Measurements from ENCODE around the gene CDCA8. TPM values are rescaled to one million over a fixed set of nuclear protein-coding genes. Genes with fewer than 3 reads are reported as not detected.

CDCA8 gene
- total and polyA plus RNA-seq, 2 experiments from 2014 or later: 31.6 to 37.9 TPM

DNA sequence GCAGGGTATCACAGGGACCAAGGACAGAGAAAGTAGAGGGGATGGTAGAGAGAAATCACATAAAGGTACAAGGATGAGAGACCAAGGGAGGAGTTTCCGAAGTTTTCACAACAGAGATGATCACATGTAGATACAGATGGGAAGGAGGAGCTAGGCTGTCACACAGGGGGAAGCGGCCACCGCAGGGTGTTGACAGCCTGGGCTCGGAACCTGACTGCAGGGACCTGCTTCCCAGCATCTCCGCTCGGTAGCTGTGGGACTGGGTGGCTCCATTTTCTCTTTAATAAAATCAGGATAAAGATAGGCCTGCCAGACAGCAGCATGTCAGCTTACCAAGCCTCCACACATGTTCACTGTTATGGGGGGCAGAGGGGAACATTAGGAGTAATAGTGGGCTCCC, 32.3 kb downstream of the CDCA8 start:
- Histone ChIP-seq H3K27me3 (ENCODE audit: insufficient read depth) (no peaks in the 10 kb centered on the region), H3K9me2 (ENCODE audit: insufficient read depth) (no peaks in the 10 kb centered on the region), H3K4me3 (no peak overlapping the region), H3K4me1 (ENCODE audit: insufficient read depth) (no peaks in the 10 kb centered on the region; the same call in 1 of the 2 replicates), H3K4me2 (no peak overlapping the region), H3K36me3 (ENCODE audit: insufficient read depth) (no peaks in the 10 kb centered on the region), H2AFZ (no peak overlapping the region), H3K79me2 (replicated peaks; ENCODE audit: insufficient read depth) (no peaks in the 10 kb centered on the region), H4K20me1 (replicated peaks; ENCODE audit: insufficient read depth) (no peaks in the 10 kb centered on the region), H3K27ac (ENCODE audit: low read depth) (no peak overlapping the region), H3F3A (replicated peaks; ENCODE audit: low read depth) (no peaks in the 10 kb centered on the region)
- no peak for DNase-seq (ENCODE audit: low spot score)
- Mint-ChIP-seq H3K4me1 (peaks cover 12% of the 10 kb centered on the region; the same call in 1 of the 3 replicates), H3K27me3 (ENCODE audit: insufficient read depth, low read depth, poor library complexity) (peaks cover 4% of the 10 kb centered on the region), H3K27ac (no peak overlapping the region), H3K36me3 (ENCODE audit: low read depth) (no peaks in the 10 kb centered on the region), H3K9me3 (no peaks in the 10 kb centered on the region), H3K4me3 (no peak overlapping the region)
- no peak for ATAC-seq
- no peak for TF ChIP-seq EZH2phosphoT487 (IDR thresholded peaks at IDR 0.05; ENCODE audit: unreplicated experiment)
- TF ChIP-seq, protein P1, sequence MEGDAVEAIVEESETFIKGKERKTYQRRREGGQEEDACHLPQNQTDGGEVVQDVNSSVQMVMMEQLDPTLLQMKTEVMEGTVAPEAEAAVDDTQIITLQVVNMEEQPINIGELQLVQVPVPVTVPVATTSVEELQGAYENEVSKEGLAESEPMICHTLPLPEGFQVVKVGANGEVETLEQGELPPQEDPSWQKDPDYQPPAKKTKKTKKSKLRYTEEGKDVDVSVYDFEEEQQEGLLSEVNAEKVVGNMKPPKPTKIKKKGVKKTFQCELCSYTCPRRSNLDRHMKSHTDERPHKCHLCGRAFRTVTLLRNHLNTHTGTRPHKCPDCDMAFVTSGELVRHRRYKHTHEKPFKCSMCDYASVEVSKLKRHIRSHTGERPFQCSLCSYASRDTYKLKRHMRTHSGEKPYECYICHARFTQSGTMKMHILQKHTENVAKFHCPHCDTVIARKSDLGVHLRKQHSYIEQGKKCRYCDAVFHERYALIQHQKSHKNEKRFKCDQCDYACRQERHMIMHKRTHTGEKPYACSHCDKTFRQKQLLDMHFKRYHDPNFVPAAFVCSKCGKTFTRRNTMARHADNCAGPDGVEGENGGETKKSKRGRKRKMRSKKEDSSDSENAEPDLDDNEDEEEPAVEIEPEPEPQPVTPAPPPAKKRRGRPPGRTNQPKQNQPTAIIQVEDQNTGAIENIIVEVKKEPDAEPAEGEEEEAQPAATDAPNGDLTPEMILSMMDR (conservative IDR thresholded peaks at IDR 0.05; ENCODE audit: low read depth in 2 of 2): no peak
- TF ChIP-seq NANOG (IDR thresholded peaks at IDR 0.05; ENCODE audit: borderline replicate concordance): no peak
- TF ChIP-seq, protein P2, sequence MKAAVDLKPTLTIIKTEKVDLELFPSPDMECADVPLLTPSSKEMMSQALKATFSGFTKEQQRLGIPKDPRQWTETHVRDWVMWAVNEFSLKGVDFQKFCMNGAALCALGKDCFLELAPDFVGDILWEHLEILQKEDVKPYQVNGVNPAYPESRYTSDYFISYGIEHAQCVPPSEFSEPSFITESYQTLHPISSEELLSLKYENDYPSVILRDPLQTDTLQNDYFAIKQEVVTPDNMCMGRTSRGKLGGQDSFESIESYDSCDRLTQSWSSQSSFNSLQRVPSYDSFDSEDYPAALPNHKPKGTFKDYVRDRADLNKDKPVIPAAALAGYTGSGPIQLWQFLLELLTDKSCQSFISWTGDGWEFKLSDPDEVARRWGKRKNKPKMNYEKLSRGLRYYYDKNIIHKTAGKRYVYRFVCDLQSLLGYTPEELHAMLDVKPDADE (IDR thresholded peaks at IDR 0.05): no peak

DNA sequence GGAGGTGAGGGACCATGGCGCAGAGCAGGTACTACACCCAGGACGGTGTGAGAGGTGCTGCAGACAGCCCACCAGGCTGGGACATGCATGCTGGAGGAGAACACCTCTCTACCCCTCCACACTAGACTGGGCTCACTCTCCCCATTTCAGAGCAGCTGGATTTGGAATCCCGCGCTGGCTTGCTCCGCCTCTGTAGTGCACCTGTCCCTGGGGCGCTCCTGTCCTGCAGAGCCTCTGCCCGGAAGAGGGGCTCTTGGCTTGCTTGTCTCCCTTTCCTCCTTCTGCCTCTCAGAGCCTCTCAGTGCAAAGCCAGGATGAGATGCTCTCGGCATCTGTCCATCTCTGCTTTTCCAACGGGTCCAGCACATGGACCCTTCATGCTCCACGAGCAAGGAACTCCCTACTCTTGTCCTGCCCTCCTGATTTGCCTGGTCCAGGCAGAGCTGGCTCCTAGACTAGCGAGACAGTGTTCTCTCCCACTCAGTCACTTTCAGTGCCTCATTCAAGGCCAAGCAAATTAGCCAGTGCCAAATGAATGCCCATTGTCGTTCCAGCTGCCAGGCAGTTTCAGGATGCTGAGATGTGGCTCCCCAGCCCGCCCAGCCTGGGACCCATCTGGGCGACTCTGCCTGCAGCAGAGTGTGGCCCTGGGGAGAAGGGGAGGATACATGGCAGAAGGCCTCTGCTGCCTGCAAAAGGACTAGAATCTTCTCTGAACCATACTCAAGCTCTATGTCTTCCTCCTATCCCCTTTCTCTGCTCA, 33.7 kb downstream of the CDCA8 start:
- Histone ChIP-seq H3K36me3 (ENCODE audit: insufficient read depth) (no peaks in the 10 kb centered on the region), H3K4me2 (no peak overlapping the region), H3F3A (replicated peaks; ENCODE audit: low read depth) (no peaks in the 10 kb centered on the region), H3K4me3 (no peak overlapping the region), H3K27me3 (ENCODE audit: insufficient read depth) (no peaks in the 10 kb centered on the region), H3K79me2 (replicated peaks; ENCODE audit: insufficient read depth) (no peaks in the 10 kb centered on the region), H3K4me1 (ENCODE audit: insufficient read depth) (no peaks in the 10 kb centered on the region; the same call in 1 of the 2 replicates), H3K9me2 (ENCODE audit: insufficient read depth) (no peaks in the 10 kb centered on the region), H4K20me1 (replicated peaks; ENCODE audit: insufficient read depth) (no peaks in the 10 kb centered on the region), H3K27ac (ENCODE audit: low read depth) (no peak overlapping the region), H2AFZ (no peak overlapping the region)
- ATAC-seq: no peak
- H3K36me3 Mint-ChIP-seq (ENCODE audit: low read depth): no peaks in the 10 kb centered on the region
- H3K9me3 Mint-ChIP-seq: no peaks in the 10 kb centered on the region
- peaks cover 9% of the 10 kb centered on the region for H3K27me3 Mint-ChIP-seq (ENCODE audit: insufficient read depth, low read depth, poor library complexity)
- DNase-seq (ENCODE audit: low spot score): no peak
- no peak overlapping the region for H3K27ac Mint-ChIP-seq
- H3K4me3 Mint-ChIP-seq: no peak overlapping the region
- peaks cover 12% of the 10 kb centered on the region; the same call in 1 of the 3 replicates for H3K4me1 Mint-ChIP-seq
- TF ChIP-seq EZH2 (IDR thresholded peaks at IDR 0.05; ENCODE audit: low read depth, unreplicated experiment) (no peak), CREB1 (CRISPR knock-in tag; IDR thresholded peaks at IDR 0.05; ENCODE audit: low read depth) (no peak), POLR2AphosphoS5 (IDR thresholded peaks at IDR 0.05; ENCODE audit: low read depth) (no peak), STAT1 (IDR thresholded peaks at IDR 0.05; ENCODE audit: unreplicated experiment) (no peak), ZNF114 (CRISPR knock-in tag; IDR thresholded peaks at IDR 0.05) (no peak), JUNB (IDR thresholded peaks at IDR 0.05; ENCODE audit: unreplicated experiment) (no peak)
- TF ChIP-seq, protein P3, sequence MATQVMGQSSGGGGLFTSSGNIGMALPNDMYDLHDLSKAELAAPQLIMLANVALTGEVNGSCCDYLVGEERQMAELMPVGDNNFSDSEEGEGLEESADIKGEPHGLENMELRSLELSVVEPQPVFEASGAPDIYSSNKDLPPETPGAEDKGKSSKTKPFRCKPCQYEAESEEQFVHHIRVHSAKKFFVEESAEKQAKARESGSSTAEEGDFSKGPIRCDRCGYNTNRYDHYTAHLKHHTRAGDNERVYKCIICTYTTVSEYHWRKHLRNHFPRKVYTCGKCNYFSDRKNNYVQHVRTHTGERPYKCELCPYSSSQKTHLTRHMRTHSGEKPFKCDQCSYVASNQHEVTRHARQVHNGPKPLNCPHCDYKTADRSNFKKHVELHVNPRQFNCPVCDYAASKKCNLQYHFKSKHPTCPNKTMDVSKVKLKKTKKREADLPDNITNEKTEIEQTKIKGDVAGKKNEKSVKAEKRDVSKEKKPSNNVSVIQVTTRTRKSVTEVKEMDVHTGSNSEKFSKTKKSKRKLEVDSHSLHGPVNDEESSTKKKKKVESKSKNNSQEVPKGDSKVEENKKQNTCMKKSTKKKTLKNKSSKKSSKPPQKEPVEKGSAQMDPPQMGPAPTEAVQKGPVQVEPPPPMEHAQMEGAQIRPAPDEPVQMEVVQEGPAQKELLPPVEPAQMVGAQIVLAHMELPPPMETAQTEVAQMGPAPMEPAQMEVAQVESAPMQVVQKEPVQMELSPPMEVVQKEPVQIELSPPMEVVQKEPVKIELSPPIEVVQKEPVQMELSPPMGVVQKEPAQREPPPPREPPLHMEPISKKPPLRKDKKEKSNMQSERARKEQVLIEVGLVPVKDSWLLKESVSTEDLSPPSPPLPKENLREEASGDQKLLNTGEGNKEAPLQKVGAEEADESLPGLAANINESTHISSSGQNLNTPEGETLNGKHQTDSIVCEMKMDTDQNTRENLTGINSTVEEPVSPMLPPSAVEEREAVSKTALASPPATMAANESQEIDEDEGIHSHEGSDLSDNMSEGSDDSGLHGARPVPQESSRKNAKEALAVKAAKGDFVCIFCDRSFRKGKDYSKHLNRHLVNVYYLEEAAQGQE (IDR thresholded peaks at IDR 0.05; ENCODE audit: unreplicated experiment): no peak
- TF ChIP-seq, protein P1 (conservative IDR thresholded peaks at IDR 0.05; ENCODE audit: low read depth in 2 of 2): no peak
